K562 (cell line): ENCODE data around the gene STX1A. TPM values are rescaled to one million over a fixed set of nuclear protein-coding genes. Genes with fewer than 3 reads are reported as not detected.
A peak's percentile ranks its signal among the peaks of the same experiment; 100 is the strongest.

Source experiments
- BRF1 ChIP-seq: IDR thresholded peaks from 3 replicates; pipeline ENCODE4 v1.6.1; 2011; ENCODE audit warnings: borderline replicate concordance, mild to moderate bottlenecking; ENCODE audit not compliant: insufficient read length; ENCODE audit errors: extremely low read depth
- COPS2 ChIP-seq: fragments of 450-650 bp; conservative IDR thresholded peaks from 2 replicates; pipeline ENCODE4 v1.6.1; 2016; ENCODE audit warnings: mild to moderate bottlenecking, moderate library complexity
- CSDE1 ChIP-seq, 2 experiments: fragments of 450-650 bp; IDR thresholded peaks; 2 replicates each; pipeline ENCODE4 v1.6.1; 2016; ENCODE audit warnings: mild to moderate bottlenecking in 1 of 2
- KAT2B ChIP-seq: IDR thresholded peaks from one replicate; pipeline ENCODE4 v1.6.1; 2012; ENCODE audit warnings: low read depth, mild to moderate bottlenecking, control low read depth, inconsistent platforms, low read length, moderate library complexity
- KDM2B ChIP-seq: fragments of 250-450 bp; sonication (Bioruptor Pico); IDR thresholded peaks from 2 replicates; pipeline ENCODE4 v1.8.0; 2021; ENCODE audit warnings: mild to moderate bottlenecking, moderate library complexity
- MGA ChIP-seq: fragments of 450-650 bp; IDR thresholded peaks from 2 replicates; pipeline ENCODE4 v1.6.1; 2016; ENCODE audit warnings: mild to moderate bottlenecking, moderate library complexity
- NONO ChIP-seq, 2 experiments: fragments of 200-400 bp in 1 of 2; fragments of 450-650 bp in 1 of 2; formaldehyde crosslinking in 1 of 2; IDR thresholded peaks; 2 replicates each; pipeline ENCODE4 v1.6.1; 2017; ENCODE audit warnings: low read depth in 2 of 2, mild to moderate bottlenecking in 2 of 2, moderate library complexity in 2 of 2, low read length in 1 of 2
- SRF ChIP-seq, 2 experiments: fragments of 250-450, 450-650 bp in 1 of 2; sonication (Bioruptor Pico) in 1 of 2; sonication (generic) in 1 of 2; formaldehyde crosslinking; IDR thresholded peaks; 2 replicates each; pipeline versions ENCODE4 v1.5.0 to v1.5.1; 2020 to 2022; ENCODE audit warnings: mild to moderate bottlenecking in 1 of 2, missing genetic modification reagents in 1 of 2
- TAF15 ChIP-seq: fragments of 200-400 bp; formaldehyde crosslinking; IDR thresholded peaks from 2 replicates; pipeline ENCODE4 v1.6.1; 2017; ENCODE audit warnings: mild to moderate bottlenecking, low read depth, low read length, moderate library complexity
- ZKSCAN1 ChIP-seq: fragments of 150-350 bp; IDR thresholded peaks from 2 replicates; pipeline ENCODE4 v1.6.1; 2016; ENCODE audit warnings: low read depth, low read length
- ZNF395 ChIP-seq: fragments of 200-800 bp; sonication (Bioruptor generic); IDR thresholded peaks from 2 replicates; pipeline ENCODE4 v1.6.1; 2017; ENCODE audit warnings: missing genetic modification characterization, missing compliant biosample characterization
- polyA plus RNA-seq, 8 experiments: library from polyadenylated mRNA; depleted of rRNA in 4 of 8; stranded (reverse) in 5 of 8; unstranded in 3 of 8; fragments of >200 nt; fragmentation: Nextera tagmentation in 2 of 8; fragmentation: Illumina TruSeq in 1 of 8; extraction: Ambion mirVana in 2 of 8; extraction: Trizol in 1 of 8; gene quantifications; 2 replicates each; pipeline versions ENCODE4 v1.2.1 to v1.2.3, GENCODE V29; 2011 to 2014; ENCODE audit warnings: inconsistent platforms in 1 of 8, missing spikeins in 1 of 8
- total RNA-seq, 7 experiments: library from RNA; depleted of rRNA in 6 of 7; stranded (reverse); fragments of >200 nt in 6 of 7; fragmentation: Illumina TruSeq in 2 of 7; extraction: Trizol in 2 of 7; gene quantifications; 2 replicates each; pipeline versions ENCODE4 v1.2.1 to v1.2.3, GENCODE V29; 2011 to 2021; ENCODE audit warnings: low replicate concordance in 1 of 7
- TF ChIP-seq, protein P1 (sequence below): sonication (generic); formaldehyde crosslinking; IDR thresholded peaks from 2 replicates; pipeline ENCODE4 v1.4.0; 2020; ENCODE audit warnings: mild to moderate bottlenecking, missing genetic modification reagents

The STX1A gene
- total and polyA plus RNA-seq, 9 of the 15 experiments (the other 6 are each of a cell fraction or from before 2014, with no cell fraction given), result 0.04 to 15.1 (median 6.3) TPM

- TF ChIP-seq NONO (IDR thresholded peaks at IDR 0.05; ENCODE audit: low read depth in 2 of 2, low read length in 1 of 2), result peak in 1 of 2 experiments; percentile 59; a peak in 2 of 4 replicates
- TF ChIP-seq, protein P1, sequence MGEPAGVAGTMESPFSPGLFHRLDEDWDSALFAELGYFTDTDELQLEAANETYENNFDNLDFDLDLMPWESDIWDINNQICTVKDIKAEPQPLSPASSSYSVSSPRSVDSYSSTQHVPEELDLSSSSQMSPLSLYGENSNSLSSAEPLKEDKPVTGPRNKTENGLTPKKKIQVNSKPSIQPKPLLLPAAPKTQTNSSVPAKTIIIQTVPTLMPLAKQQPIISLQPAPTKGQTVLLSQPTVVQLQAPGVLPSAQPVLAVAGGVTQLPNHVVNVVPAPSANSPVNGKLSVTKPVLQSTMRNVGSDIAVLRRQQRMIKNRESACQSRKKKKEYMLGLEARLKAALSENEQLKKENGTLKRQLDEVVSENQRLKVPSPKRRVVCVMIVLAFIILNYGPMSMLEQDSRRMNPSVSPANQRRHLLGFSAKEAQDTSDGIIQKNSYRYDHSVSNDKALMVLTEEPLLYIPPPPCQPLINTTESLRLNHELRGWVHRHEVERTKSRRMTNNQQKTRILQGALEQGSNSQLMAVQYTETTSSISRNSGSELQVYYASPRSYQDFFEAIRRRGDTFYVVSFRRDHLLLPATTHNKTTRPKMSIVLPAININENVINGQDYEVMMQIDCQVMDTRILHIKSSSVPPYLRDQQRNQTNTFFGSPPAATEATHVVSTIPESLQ (CRISPR knock-in tag), result no peak
- peak; percentile 92 for TF ChIP-seq KDM2B (CRISPR knock-in tag)
- no peak for TF ChIP-seq COPS2
- TF ChIP-seq TAF15, result no peak
- no peak for TF ChIP-seq KAT2B
- TF ChIP-seq MGA, result peak; percentile 93
- TF ChIP-seq BRF1, result no peak
- TF ChIP-seq ZKSCAN1, result no peak
- TF ChIP-seq SRF (CRISPR knock-in tag; IDR thresholded peaks at IDR 0.05), result peak in 1 of 2 experiments; percentile 27; a peak in 1 of 4 replicates
- peak; percentile 58; the same call in 1 of the 2 replicates for TF ChIP-seq ZNF395 (CRISPR knock-in tag)
- no peak for TF ChIP-seq CSDE1 (IDR thresholded peaks at IDR 0.05)
Observed at GRCh38 chr7:73738612-73739386, 19.3 kb upstream of the STX1A start, which contains the start of gene ABHD11 (continued).
